GM12872 (cell line): ENCODE results near the gene CACNA2D4.

Experiments used
- TF ChIP-seq, protein P1 (sequence below): IDR thresholded peaks from 3 replicates; pipeline ENCODE4 v1.5.1; 2011; ENCODE audit warnings: low read depth, mild to moderate bottlenecking, low read length, moderate library complexity; ENCODE audit not compliant: insufficient read depth

CACNA2D4 gene

DNA sequence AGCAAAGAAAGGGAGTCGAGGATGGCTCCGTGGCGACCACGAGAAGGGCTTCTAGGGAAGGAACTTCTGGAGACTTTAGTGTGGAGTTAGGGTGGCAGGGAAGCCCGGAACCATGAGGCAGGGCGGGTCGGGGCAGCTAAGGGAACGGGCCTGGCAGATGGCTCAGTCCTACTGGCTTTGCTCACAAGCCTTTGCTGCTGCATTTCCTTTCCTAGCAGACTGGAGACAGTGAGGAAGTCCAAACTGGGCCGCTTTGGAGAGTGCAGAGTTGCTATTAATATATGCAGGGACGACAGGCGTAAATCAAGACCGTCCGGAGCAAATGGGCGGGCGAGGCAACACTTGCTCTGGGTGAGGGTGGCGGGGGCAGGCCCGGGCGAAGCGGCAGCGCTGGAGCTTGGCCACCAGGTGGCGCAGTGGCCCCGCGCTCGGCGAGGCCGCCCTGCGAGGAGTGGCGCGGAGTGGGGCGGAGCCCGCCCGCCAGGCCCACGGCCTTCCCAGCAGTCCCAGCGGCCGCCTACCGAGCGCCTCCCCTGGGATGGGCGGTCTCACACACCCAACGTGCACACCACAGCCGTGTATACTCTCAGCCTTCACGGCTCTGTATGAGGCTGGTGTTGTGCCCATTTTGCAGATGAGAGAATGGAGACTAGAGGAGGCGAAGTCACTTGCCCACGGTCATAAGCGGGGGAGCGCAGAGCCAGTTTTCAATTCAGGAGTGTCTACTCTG lies 122.5 kb downstream of the CACNA2D4 start:
- TF ChIP-seq, protein P1, sequence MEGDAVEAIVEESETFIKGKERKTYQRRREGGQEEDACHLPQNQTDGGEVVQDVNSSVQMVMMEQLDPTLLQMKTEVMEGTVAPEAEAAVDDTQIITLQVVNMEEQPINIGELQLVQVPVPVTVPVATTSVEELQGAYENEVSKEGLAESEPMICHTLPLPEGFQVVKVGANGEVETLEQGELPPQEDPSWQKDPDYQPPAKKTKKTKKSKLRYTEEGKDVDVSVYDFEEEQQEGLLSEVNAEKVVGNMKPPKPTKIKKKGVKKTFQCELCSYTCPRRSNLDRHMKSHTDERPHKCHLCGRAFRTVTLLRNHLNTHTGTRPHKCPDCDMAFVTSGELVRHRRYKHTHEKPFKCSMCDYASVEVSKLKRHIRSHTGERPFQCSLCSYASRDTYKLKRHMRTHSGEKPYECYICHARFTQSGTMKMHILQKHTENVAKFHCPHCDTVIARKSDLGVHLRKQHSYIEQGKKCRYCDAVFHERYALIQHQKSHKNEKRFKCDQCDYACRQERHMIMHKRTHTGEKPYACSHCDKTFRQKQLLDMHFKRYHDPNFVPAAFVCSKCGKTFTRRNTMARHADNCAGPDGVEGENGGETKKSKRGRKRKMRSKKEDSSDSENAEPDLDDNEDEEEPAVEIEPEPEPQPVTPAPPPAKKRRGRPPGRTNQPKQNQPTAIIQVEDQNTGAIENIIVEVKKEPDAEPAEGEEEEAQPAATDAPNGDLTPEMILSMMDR, result peak; percentile 81

DNA sequence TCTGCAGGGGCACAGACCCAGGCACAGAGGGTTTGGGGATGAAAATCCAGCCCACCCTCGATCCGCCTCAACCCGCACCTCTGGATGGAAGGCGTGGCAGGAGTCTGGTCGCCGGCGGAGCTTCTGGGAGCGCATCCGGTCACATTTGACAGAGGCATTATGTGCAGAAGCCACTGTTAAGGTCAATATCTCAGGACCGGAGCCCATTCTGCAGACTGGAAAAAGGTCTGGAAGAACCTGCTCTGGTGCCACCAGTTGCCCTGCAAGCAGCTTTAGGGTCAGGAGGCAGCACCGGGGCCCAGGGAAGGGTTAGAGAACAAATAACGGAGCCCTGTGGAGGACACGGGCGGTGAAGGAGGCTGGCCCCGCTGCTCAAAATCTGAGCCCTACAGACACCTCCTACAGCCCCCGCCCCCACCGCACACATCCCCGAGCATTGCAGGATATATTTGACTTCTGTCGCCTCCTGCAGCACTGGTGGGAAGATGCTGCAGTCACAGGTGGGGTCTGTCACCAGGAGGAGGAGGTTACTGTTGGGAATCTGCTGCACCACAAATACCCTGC lies 123.1 kb downstream of the CACNA2D4 start:
- TF ChIP-seq, protein P1, result no peak

DNA sequence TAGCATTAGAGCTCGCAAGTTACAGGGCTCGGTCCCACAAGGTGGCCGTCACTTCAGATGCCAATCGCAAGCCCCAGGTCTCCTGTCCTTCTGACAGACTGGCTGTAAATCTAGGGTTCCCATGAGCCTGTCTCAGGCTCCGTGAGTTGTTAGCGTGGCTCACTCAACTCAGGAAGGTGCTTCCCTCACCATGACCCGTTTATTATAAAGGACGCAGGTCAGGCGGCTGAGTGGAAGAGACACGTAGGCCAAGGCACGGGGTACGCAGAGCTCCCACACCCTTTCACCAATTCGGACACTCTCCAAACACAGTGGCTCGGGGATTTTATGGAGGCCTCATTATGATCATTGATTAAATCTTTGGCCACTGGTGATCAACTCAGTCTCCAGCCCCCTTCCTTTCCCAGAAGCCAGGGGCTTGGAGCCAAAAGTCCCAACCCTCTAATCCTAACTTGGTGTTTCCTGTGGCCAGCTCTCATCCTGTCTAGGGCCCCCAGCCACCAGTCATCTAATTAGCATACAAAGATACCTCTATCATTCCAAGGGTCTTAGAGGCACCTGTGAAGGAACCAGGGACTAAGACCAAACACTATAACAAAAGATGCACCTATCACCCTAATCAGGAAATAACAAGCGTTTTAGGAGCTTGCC lies 123.9 kb downstream of the CACNA2D4 start:
- TF ChIP-seq, protein P1, result no peak

DNA sequence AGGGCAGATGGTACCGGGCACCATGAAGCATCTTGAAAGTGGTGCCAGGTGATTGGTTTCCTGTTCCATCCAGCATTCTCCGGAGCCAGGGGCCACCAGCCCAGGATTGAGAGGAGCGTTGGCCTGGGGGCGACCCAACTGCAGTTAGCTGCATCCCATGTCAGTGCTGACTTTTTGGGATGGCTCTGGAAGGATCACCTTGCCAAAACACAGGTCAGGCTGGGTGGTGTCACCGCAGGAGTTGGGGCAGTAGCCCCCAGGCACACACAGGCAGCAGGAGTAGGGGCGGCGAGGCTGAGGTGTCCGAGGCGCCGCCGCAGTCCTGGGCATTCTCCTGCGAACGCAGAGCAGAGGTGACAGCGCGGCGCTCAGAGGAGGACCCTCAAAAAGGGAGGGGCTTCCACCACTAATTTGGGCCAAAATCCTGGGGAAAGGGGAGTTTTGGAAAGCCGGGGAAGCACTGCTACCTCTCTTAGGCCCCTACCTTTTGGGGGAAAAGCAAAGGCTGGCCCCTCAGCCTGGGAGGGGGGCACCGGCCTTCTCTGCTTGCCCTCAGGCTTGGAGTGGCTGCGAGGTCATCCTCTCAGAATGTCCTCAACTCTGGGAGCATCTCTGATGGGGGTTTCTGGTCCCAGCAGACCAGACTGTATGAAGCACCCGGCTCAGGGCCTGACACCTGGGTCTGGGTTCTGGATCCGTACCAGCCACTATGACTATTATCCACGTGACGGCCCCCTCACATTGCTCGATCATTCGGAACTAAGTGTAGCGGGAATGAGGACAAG lies 124.8 kb downstream of the CACNA2D4 start:
- TF ChIP-seq, protein P1, result no peak

DNA sequence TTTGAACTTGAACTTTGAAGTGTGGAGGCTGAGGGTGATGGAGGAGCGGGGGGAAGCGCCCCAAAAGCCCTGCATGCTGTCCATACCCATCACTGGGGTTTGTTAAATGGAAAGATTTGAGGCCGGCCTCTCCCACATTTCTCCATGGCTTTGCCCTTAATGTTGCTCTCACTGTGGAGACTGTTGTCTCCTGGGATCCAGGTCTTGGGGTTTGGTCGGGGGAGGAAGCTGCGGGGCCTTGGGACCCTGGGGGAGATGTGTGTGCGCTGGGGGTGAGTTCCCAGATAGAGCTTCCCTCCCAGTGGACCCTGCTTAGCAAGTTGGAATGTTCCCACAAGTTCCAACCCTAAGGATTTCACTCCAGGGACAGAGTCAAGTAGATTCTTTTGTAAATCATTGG lies 126.0 kb downstream of the CACNA2D4 start:
- TF ChIP-seq, protein P1, result no peak

DNA sequence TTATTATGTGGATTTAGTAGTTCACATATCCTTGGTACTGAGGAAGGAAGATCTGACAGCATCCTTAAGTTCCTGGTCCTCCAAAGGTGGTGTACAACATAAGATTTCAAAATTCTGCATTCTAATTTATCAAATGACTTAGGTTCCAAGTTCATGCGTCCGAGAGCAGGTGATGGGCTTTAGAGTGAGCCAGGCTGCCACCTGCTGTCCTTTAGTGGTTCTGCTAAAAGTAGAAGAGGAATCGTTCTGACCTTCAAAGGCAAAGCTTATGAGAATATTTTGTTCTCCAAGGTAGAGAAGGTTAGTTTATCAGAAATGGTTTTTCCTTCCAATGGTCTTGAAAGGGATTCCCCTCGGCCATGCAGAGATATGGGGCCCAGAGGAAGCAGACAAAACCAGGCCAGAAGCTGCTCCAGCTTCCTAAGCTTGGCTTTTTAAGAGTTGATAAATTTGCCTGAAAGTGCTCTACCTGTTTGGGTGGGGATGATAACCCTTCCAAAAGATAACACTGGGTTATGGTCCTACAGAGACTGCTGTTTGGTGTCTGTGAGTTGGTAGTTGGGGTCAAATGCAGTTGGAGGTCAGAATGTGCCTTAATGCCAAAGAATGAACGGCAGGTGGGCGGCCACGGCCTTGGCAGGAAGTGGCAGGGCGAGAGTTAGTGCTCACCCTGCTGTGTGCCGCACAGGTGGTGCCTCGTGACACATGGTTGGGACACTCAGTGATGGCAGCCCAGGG lies 127.2 kb downstream of the CACNA2D4 start:
- TF ChIP-seq, protein P1, result peak; percentile 76
